Kidney epithelial cell (primary cell): Measurements from ENCODE around the gene CDCA3. TPM values are rescaled to one million over a fixed set of nuclear protein-coding genes. Genes with fewer than 3 reads are reported as not detected.

Experiments used
- DNase-seq: peaks from one replicate; pipeline ENCODE4 v3.0.0-alpha.2; 2010; ENCODE audit warnings: low read depth
- H3K27me3 ChIP-seq: 2 replicates; pipeline ENCODE4 v1.6.0; 2011; ENCODE audit warnings: low read length; ENCODE audit not compliant: control insufficient read depth, insufficient read depth
- H3K36me3 ChIP-seq: 2 replicates; pipeline ENCODE4 v1.5.1; 2011; ENCODE audit warnings: low read length; ENCODE audit not compliant: control insufficient read depth, insufficient read depth
- H3K4me3 ChIP-seq: 2 replicates; pipeline ENCODE4 v1.5.1; 2011; ENCODE audit warnings: low read depth, mild to moderate bottlenecking, control low read depth, low read length
- total RNA-seq: library from RNA; depleted of rRNA; stranded (reverse); fragments of >200 nt; gene quantifications from 2 replicates; pipeline ENCODE4 v1.2.3, GENCODE V29; 2015
- TF ChIP-seq, protein P1 (sequence below): IDR thresholded peaks from 2 replicates; pipeline ENCODE4 v1.5.1; 2011; ENCODE audit warnings: mild to moderate bottlenecking, moderate library complexity, low read length, control low read depth, inconsistent platforms; ENCODE audit not compliant: insufficient read depth, poor library complexity, severe bottlenecking

The CDCA3 gene
- total RNA-seq, 1 donor from 2014 or later = 8.3 TPM

DNA sequence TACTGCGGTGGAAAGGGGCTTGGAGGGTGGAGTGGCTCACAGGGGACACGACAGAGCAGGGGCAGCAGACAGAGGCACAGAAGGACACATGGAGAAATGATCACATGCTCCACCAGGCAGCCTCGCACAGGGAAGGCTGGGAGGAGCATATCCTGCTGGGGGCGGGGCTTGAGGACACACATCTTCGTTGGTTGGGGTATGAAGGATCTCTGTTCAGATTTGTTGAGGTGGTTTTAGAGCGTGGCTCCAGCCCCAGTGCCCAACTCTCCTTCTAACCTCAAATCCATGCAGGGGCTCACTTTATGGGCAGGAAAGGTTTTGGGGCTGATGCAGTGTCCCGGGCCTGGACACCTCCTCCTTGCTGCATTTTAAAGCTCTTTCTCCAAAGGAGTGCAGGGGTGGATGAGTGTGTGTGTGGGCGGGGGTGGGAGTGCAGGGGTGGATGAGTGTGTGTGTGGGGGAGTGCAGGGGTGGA, 23.6 kb downstream of the CDCA3 start:
- Histone ChIP-seq H3K36me3 (peaks cover 2% of the 10 kb centered on the region), H3K4me3 (no peak overlapping the region)
- no peak for DNase-seq

DNA sequence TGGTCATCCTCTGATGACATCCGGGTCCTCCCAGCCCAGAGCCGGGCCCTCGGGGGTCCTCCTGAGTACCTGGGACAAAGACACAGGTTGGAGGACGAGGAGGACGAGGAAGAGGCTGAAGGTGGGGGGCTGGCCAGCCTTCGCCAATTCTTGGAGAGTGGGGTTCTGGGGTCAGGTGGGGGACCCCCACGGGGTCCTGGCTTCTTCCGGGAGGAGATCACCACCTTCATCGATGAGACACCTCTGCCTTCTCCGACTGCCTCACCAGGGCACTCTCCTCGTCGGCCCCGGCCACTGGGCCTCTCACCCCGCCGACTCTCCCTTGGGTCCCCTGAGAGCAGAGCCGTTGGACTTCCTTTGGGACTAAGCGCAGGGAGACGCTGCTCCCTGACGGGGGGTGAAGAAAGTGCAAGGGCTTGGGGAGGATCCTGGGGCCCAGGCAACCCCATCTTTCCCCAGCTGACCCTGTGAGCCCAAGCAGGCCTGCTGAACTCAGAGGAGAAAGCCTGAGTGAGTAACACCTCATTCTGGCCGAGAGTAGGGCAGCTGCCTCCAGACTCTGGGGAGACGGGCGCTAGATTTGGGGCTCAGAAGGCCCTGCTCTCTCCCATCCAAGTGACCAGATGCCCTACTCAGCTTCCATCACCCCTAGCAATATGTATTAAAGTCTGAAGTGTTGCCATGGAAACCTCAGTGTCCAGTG, 24.2 kb downstream of the CDCA3 start:
- no peak for DNase-seq
- TF ChIP-seq, protein P1, sequence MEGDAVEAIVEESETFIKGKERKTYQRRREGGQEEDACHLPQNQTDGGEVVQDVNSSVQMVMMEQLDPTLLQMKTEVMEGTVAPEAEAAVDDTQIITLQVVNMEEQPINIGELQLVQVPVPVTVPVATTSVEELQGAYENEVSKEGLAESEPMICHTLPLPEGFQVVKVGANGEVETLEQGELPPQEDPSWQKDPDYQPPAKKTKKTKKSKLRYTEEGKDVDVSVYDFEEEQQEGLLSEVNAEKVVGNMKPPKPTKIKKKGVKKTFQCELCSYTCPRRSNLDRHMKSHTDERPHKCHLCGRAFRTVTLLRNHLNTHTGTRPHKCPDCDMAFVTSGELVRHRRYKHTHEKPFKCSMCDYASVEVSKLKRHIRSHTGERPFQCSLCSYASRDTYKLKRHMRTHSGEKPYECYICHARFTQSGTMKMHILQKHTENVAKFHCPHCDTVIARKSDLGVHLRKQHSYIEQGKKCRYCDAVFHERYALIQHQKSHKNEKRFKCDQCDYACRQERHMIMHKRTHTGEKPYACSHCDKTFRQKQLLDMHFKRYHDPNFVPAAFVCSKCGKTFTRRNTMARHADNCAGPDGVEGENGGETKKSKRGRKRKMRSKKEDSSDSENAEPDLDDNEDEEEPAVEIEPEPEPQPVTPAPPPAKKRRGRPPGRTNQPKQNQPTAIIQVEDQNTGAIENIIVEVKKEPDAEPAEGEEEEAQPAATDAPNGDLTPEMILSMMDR = no peak
- peaks cover 15% of the 10 kb centered on the region for H3K27me3 ChIP-seq
- H3K4me3 ChIP-seq = no peak overlapping the region
- peaks cover 2% of the 10 kb centered on the region for H3K36me3 ChIP-seq

More for the DNA sequence above, 23.6 kb downstream of the CDCA3 start:
- peaks cover 9% of the 10 kb centered on the region for H3K27me3 ChIP-seq
- TF ChIP-seq, protein P1 = no peak

DNA sequence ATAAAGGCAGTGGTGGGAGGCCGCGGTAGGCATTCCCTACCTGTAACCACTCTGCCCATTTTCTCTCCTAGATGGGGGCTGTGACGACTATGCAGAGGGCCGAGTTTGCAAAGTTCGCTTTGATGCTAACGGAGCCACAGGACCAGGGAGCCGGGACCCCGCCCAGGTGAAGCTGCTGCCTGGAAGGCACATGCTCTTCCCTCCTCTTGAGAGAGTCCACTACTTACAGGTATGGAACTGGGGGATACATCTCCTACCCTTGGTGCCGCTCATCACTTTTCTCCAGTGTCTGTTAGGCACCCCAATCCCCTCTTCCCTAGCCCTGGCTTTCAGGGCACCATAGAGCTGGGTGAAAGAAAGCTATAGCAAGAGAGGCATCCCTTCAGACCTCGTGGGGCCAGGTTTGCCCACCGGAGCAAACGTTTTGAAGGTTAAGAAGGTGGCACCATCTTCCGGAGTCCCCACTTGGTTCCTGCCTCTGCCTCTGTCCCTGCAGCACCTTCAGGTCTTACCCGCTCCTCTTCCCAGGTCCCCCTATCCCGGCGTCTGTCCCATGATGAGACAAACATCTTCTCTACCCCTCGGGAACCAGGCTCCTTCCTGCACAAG, 24.9 kb downstream of the CDCA3 start:
- Histone ChIP-seq H3K27me3 (peaks cover 17% of the 10 kb centered on the region), H3K36me3 (peaks cover 2% of the 10 kb centered on the region), H3K4me3 (no peak overlapping the region)
- TF ChIP-seq, protein P1 = no peak
- no peak for DNase-seq

DNA sequence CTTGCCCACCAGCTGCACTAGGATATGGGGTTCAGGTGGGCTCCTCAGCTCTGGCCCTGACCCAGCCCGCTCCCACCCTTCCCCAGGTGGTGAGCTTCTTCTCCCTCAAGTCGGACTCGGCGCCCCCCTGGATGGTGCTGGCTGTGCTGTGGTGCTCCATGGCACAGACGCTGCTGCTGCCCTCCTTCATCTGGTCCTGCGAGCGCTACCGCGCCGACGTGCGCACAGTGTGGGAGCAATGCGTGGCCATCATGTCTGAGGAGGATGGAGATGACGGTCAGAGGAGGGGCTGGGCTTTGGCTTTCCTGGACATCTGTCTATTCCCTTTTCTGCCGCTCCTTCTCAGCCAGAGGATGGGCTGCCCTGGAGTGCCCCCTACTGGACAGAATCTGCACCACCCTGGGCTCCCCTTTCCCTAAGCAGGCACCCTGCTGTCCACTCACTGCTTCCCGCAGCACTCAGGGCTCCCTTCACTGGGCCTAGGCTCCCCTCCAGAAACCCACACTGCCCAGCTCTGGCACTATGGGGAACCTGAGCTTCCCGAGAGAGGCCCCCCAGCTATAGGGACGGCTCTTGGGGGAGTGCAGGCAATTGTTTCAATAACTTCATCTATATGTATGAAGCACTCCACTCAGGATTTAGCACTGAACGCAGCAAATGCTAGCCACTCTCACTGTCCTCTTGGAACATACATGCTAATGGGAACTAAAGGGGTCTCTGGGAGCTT, 25.5 kb downstream of the CDCA3 start:
- TF ChIP-seq, protein P1 = peak; percentile 92
- no peak for DNase-seq
- peaks cover 17% of the 10 kb centered on the region for H3K27me3 ChIP-seq
- H3K4me3 ChIP-seq = no peak overlapping the region
- peaks cover 2% of the 10 kb centered on the region for H3K36me3 ChIP-seq

DNA sequence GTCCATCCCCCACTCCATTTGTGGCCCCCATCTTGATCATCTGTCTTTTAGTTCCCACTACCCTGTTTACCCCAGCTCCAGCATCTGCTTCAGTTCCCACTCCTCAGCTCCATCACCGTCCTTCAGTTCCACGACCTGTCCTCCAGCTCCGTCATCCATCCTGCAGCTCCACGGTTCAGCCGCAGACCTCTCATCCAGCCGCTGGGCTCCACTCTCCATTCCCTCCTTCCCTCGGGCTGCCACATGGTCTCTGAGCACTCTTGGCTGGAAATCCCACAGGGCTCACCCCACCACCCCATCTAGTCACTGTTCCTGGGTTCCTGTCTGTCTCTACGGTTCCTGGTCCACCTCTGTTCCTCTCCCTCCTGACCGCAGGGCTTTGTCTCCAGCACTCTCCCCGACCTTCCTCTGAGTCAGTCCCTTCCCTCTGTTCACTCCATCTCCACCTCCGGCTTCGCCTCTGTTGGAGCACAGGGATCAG, 26.1 kb downstream of the CDCA3 start:
- H3K36me3 ChIP-seq = no peaks in the 10 kb centered on the region
- TF ChIP-seq, protein P1 = no peak
- H3K4me3 ChIP-seq = no peak overlapping the region
- H3K27me3 ChIP-seq = peaks cover 20% of the 10 kb centered on the region
- DNase-seq = no peak
